ENCODE results near the gene PDE4A. TPM values are rescaled to one million over a fixed set of nuclear protein-coding genes. Genes with fewer than 3 reads are reported as not detected.
A peak's percentile ranks its signal among the peaks of the same experiment; 100 is the strongest.

Gene PDE4A
- total RNA-seq, 1 experiment from 2014 or later: 0.20 TPM

DNA sequence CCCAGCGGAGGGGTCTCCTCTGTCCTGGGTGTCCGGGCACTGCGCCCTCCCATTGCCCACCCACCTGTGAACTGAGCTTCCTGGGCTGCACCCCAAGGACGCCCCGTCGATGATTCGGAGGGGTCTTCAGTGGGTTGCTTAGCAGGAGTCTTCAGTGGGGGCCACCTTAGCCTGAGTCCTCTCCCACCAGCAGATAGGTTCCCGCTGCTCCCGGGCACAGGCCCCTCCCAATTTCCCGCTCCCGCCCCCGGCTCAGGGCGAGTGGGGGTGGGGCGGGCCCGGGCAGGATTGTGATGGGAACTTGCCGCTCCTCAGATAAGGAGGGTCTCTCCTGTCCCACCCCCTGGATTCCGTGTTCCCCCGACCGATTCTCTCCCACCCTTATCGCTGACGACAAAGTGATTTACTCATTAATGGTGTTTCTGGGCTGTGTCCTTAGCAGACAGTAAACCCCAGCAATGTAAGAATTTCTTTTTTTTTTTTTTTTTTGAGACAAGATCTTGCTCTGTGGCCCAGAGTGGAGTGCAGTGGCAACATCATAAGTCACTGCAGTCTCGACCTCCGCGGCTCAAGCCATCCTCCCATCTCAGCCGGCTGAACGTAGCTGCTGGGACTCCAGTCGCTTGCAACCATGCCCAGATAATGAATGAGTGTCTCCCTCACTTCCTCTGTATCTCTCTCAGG lies 97.6 kb downstream of the PDE4A start:
- DNase-seq (ENCODE audit: low read depth): peak; percentile 50
- in situ Hi-C loops (cut with HindIII; ENCODE audit: low pct_unique_long_range_greater_than_20kb, low sequenced_read_pairs): no loop called here

DNA sequence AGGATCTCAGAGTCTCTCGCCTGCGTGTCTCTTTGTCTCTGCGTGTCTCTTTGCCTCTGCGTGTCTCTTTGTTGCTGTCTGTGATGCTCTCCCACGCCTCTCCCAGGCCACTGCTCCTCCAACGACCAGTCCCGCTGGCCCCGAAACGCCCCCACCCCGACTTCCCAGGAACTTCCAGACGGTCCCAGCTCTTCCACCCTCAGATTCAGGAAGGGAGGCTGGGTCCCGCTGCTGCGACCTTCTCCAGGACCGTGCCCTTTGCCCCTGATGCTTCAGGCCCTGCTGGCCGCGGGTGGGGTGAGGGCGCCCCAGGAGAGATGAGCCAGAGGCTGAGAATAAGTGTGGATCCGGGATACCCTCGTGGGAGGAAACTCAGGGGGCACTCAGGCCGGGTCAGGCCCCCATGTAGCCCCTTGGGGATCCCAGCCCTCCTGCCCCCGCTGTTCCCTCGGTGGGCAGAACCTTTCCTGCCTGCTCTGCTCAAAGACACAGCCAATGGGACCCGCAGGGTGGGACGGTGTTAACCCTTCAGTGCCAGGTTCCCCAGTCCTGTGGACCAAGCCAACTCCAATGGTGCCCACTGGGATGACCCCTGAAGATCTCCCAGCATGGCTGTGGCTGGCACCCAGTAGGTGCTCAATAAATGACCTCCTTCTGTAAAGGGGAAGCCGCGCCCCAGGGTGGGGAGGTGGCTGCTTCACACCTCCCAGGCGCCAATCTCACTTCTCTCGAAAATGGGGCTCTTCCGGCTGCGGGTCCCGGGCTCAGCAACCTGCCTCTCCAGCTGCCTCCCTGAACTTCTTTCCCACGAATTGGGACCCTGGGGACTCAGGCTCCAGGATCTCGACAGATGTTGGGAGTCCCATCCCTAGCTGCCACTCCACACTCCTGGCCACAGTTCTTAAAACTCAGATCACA lies 98.4 kb downstream of the PDE4A start:
- no peak for DNase-seq (ENCODE audit: low read depth)
- in situ Hi-C loops (cut with HindIII; ENCODE audit: low pct_unique_long_range_greater_than_20kb, low sequenced_read_pairs): no loop called here

Other genes starting within 250 kb of the PDE4A start
- 25.4 and 39.0 TPM in 2 replicates for gene DNMT1, start 225.6 kb upstream of the PDE4A start, total RNA-seq (2014; rRNA removed; shearing (Covaris generic); ENCODE audit: low replicate concordance)
- gene S1PR2, start 189.2 kb upstream of the PDE4A start, total RNA-seq (2014; rRNA removed; shearing (Covaris generic); ENCODE audit: low replicate concordance): 1.9 and 2.5 TPM in 2 replicates
- gene MRPL4, start 168.3 kb upstream of the PDE4A start, total RNA-seq (2014; rRNA removed; shearing (Covaris generic); ENCODE audit: low replicate concordance): 64.6 and 65.2 TPM in 2 replicates
- gene ICAM1, start 149.4 kb upstream of the PDE4A start, total RNA-seq (2014; rRNA removed; shearing (Covaris generic); ENCODE audit: low replicate concordance): 0.43 TPM in 1 of 2 replicates, not detected in the other
- gene ICAM4, start 133.6 kb upstream of the PDE4A start, total RNA-seq (2014; rRNA removed; shearing (Covaris generic); ENCODE audit: low replicate concordance): not detected in 2 replicates
- gene ICAM5, start 130.6 kb upstream of the PDE4A start, total RNA-seq (2014; rRNA removed; shearing (Covaris generic); ENCODE audit: low replicate concordance): 0.20 and 0.23 TPM in 2 replicates
- not detected in 2 replicates for gene ZGLP1, start 110.7 kb upstream of the PDE4A start, total RNA-seq (2014; rRNA removed; shearing (Covaris generic); ENCODE audit: low replicate concordance)
- 12.9 and 27.9 TPM in 2 replicates for gene FDX2, start 104.5 kb upstream of the PDE4A start, total RNA-seq (2014; rRNA removed; shearing (Covaris generic); ENCODE audit: low replicate concordance)
- gene RAVER1, start 87.0 kb upstream of the PDE4A start, total RNA-seq (2014; rRNA removed; shearing (Covaris generic); ENCODE audit: low replicate concordance): 9.2 and 10.6 TPM in 2 replicates
- 10.1 and 12.2 TPM in 2 replicates for gene ICAM3, start 80.9 kb upstream of the PDE4A start, total RNA-seq (2014; rRNA removed; shearing (Covaris generic); ENCODE audit: low replicate concordance)
- gene TYK2, start 40.0 kb upstream of the PDE4A start, total RNA-seq (2014; rRNA removed; shearing (Covaris generic); ENCODE audit: low replicate concordance): 34.3 and 47.6 TPM in 2 replicates
- gene CDC37, start 17.0 kb upstream of the PDE4A start, total RNA-seq (2014; rRNA removed; shearing (Covaris generic); ENCODE audit: low replicate concordance): 120 and 175 TPM in 2 replicates
- 98.3 and 114 TPM in 2 replicates for gene KEAP1, start 82.8 kb downstream of the PDE4A start, total RNA-seq (2014; rRNA removed; shearing (Covaris generic); ENCODE audit: low replicate concordance)
- 4.6 and 11.6 TPM in 2 replicates for gene S1PR5, start 96.9 kb downstream of the PDE4A start, total RNA-seq (2014; rRNA removed; shearing (Covaris generic); ENCODE audit: low replicate concordance)
- gene ATG4D, start 123.4 kb downstream of the PDE4A start, total RNA-seq (2014; rRNA removed; shearing (Covaris generic); ENCODE audit: low replicate concordance): 17.8 and 38.4 TPM in 2 replicates
- 7.4 and 7.5 TPM in 2 replicates for gene KRI1, start 145.5 kb downstream of the PDE4A start, total RNA-seq (2014; rRNA removed; shearing (Covaris generic); ENCODE audit: low replicate concordance)
- gene CDKN2D, start 148.4 kb downstream of the PDE4A start, total RNA-seq (2014; rRNA removed; shearing (Covaris generic); ENCODE audit: low replicate concordance): 4.7 and 8.5 TPM in 2 replicates
- 29.2 and 48.7 TPM in 2 replicates for gene AP1M2, start 166.8 kb downstream of the PDE4A start, total RNA-seq (2014; rRNA removed; shearing (Covaris generic); ENCODE audit: low replicate concordance)
- 7.1 and 13.1 TPM in 2 replicates for gene SLC44A2, start 205.0 kb downstream of the PDE4A start, total RNA-seq (2014; rRNA removed; shearing (Covaris generic); ENCODE audit: low replicate concordance)
- 168 and 223 TPM in 2 replicates for gene ILF3, start 233.8 kb downstream of the PDE4A start, total RNA-seq (2014; rRNA removed; shearing (Covaris generic); ENCODE audit: low replicate concordance)